Suprapubic skin (tissue), 4 donors: ENCODE data around the gene TOM1L2.

Experiments used
- EP300 ChIP-seq: sonication (generic); formaldehyde crosslinking; IDR thresholded peaks from one replicate; pipeline ENCODE4 v1.6.1; 2017; ENCODE audit warnings: antibody characterized with exemption
- POLR2A ChIP-seq, 2 donors: fragments of 450-650 bp; IDR thresholded peaks; one replicate each; pipeline ENCODE4 v1.6.1; 2017; ENCODE audit warnings: antibody characterized with exemption in 2 of 2, mild to moderate bottlenecking in 2 of 2, moderate library complexity in 2 of 2
- POLR2AphosphoS5 ChIP-seq, 3 donors: sonication (generic); formaldehyde crosslinking; IDR thresholded peaks; one replicate each; pipeline ENCODE4 v1.6.1; 2017; ENCODE audit warnings: antibody characterized with exemption in 3 of 3
- TF ChIP-seq, protein P1 (sequence below), 2 donors: fragments of 200-600 bp in 1 of 2; fragments of 450-650 bp in 1 of 2; sonication (generic) in 1 of 2; IDR thresholded peaks; one replicate each; pipeline ENCODE4 v1.5.1; 2016 to 2019; ENCODE audit warnings: antibody characterized with exemption in 2 of 2, mild to moderate bottlenecking in 1 of 2, moderate library complexity in 1 of 2

DNA sequence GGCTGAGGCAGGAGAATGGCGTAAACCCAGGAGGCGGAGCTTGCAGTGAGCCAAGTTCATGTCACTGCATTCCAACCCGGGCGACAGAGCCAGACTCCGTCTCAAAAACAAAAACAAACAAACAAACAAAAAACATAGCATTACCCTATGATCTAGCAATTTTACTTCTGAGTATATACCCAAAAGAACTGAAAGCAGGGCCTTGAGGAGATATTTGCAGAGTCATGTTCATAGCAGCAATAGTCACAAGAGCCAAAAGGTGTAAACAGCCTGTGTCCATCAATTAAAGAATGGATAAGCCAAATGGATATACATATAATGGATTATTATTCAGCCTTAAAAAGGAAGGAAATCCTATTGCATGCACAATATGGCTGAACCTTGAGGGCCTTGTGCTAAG lies 63.1 kb downstream of the TOM1L2 start:
- TF ChIP-seq POLR2AphosphoS5 (IDR thresholded peaks at IDR 0.05) (no peak), POLR2A (IDR thresholded peaks at IDR 0.05) (no peak), EP300 (no peak)
- TF ChIP-seq, protein P1, sequence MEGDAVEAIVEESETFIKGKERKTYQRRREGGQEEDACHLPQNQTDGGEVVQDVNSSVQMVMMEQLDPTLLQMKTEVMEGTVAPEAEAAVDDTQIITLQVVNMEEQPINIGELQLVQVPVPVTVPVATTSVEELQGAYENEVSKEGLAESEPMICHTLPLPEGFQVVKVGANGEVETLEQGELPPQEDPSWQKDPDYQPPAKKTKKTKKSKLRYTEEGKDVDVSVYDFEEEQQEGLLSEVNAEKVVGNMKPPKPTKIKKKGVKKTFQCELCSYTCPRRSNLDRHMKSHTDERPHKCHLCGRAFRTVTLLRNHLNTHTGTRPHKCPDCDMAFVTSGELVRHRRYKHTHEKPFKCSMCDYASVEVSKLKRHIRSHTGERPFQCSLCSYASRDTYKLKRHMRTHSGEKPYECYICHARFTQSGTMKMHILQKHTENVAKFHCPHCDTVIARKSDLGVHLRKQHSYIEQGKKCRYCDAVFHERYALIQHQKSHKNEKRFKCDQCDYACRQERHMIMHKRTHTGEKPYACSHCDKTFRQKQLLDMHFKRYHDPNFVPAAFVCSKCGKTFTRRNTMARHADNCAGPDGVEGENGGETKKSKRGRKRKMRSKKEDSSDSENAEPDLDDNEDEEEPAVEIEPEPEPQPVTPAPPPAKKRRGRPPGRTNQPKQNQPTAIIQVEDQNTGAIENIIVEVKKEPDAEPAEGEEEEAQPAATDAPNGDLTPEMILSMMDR (IDR thresholded peaks at IDR 0.05) = no peak
